ENCODE data around the gene MCF2L. TPM values are rescaled to one million over a fixed set of nuclear protein-coding genes. Genes with fewer than 3 reads are reported as not detected.

MCF2L gene
- total and polyA plus RNA-seq, 10 of the 15 experiments (the other 5 are each of a cell fraction or from before 2014, with no cell fraction given) = 0.06 to 1.1 (median 0.21) TPM; not detected in 2

- no peaks in the 10 kb centered on the region for H4K20me1 ChIP-seq (ENCODE audit: control insufficient read depth, insufficient read depth)
- SMC1A ChIA-PET (ENCODE audit: uncharacterized antibody, unreplicated experiment) = no interaction called here
- H3K9me3 ChIP-seq (replicated peaks; ENCODE audit: control insufficient read depth, insufficient read depth, low read length) = no peaks in the 10 kb centered on the region
- no peaks in the 10 kb centered on the region for H3K36me3 ChIP-seq (ENCODE audit: control insufficient read depth in 2 of 2, insufficient read depth in 2 of 2, low read length in 1 of 2)
- CTCF ChIA-PET = no interaction called here
- H3K4me3 ChIP-seq = no peak overlapping the region
- no peaks in the 10 kb centered on the region for H3K79me2 ChIP-seq (ENCODE audit: control insufficient read depth, insufficient read depth, low read length)
- RAD21 ChIA-PET (ENCODE audit: unreplicated experiment) = no interaction called here
- no peak overlapping the region for H3K4me2 ChIP-seq (ENCODE audit: control insufficient read depth, insufficient read depth)
- intact Hi-C loops (cut with micrococcal nuclease; ENCODE audit: unreplicated experiment) = no loop called here
- DNase-seq (ENCODE audit: low read depth, low spot score) (no peak), ATAC-seq (no peak), FAIRE-seq (no peak)
- in situ Hi-C loops (cut with MboI) = no loop called here
- no peaks in the 10 kb centered on the region for H3K4me1 ChIP-seq (ENCODE audit: control insufficient read depth, insufficient read depth, low read length)
- H3K27ac ChIP-seq (ENCODE audit: control insufficient read depth, insufficient read depth) = no peak overlapping the region
- no peak overlapping the region for H2AFZ ChIP-seq (ENCODE audit: control insufficient read depth, low read depth, low read length)
- POLR2A ChIA-PET = no interaction called here
- H3K27me3 ChIP-seq (replicated peaks in 1 of 2; ENCODE audit: control insufficient read depth in 2 of 2, insufficient read depth in 2 of 2, low read length in 1 of 2) = no peaks in the 10 kb centered on the region
- no TSS peak for BruUV-seq (replicated peaks)
- WGBS (ENCODE audit: insufficient coverage, insufficient replicate concordance, low lambda C conversion rate, missing lambda C conversion rate) = 33% methylated on average over 25 of the region's 25 CpGs
- no peak overlapping the region for H3K9ac ChIP-seq (ENCODE audit: control insufficient read depth, insufficient read depth, low read length)
- no peak for TF ChIP-seq CREB1 (IDR thresholded peaks at IDR 0.05; ENCODE audit: low read depth)
- no peak for TF ChIP-seq REST (IDR thresholded peaks at IDR 0.05; ENCODE audit: low read depth, low read length)
- no peak for TF ChIP-seq NBN (IDR thresholded peaks at IDR 0.05)
- no peak for TF ChIP-seq SREBF1 (IDR thresholded peaks at IDR 0.05; ENCODE audit: low read length)
- no peak for TF ChIP-seq SIN3A (IDR thresholded peaks at IDR 0.05; ENCODE audit: low read depth, low read length)
- TF ChIP-seq ATF3 (IDR thresholded peaks at IDR 0.05; ENCODE audit: borderline replicate concordance, extremely low read depth, low read depth, low read length) = no peak
- no peak for TF ChIP-seq RELA (IDR thresholded peaks at IDR 0.05; ENCODE audit: borderline replicate concordance, partially characterized antibody)
- no peak for TF ChIP-seq IRF3 (IDR thresholded peaks at IDR 0.05)
- no peak for TF ChIP-seq CREM (IDR thresholded peaks at IDR 0.05; ENCODE audit: low read depth)
- no peak for TF ChIP-seq MYC (IDR thresholded peaks at IDR 0.05; ENCODE audit: insufficient read depth, insufficient read length, insufficient replicate concordance, low read length, severe bottlenecking)
- TF ChIP-seq EGR1 (IDR thresholded peaks at IDR 0.05; ENCODE audit: borderline replicate concordance in 1 of 2, low read depth in 2 of 2, low read length in 2 of 2) = no peak
- TF ChIP-seq CTCF (IDR thresholded peaks at IDR 0.05 in 2 of 3, conservative IDR thresholded peaks at IDR 0.05 in 1 of 3; ENCODE audit: control insufficient read depth in 2 of 3, extremely low read depth in 1 of 3, insufficient read depth in 1 of 3, low read depth in 3 of 3, low read length in 3 of 3) = no peak
- TF ChIP-seq FOXM1 (IDR thresholded peaks at IDR 0.05; ENCODE audit: low read depth, low read length) = no peak
These were observed 126.4 kb downstream of the MCF2L start for GRCh38 chr13:113095146-113096051.
